Neural progenitor cell (in vitro differentiated cells): ENCODE results near the gene DNAH10.

ENCODE experiments used
- EZH2 ChIP-seq: fragments of 200-600 bp; sonication (generic); IDR thresholded peaks from 2 replicates; pipeline ENCODE4 v1.6.1; 2017; ENCODE audit warnings: antibody characterized with exemption, mild to moderate bottlenecking, moderate library complexity
- EZH2phosphoT487 ChIP-seq: fragments of 200-600 bp; sonication (generic); IDR thresholded peaks from 2 replicates; pipeline ENCODE4 v1.6.1; 2017; ENCODE audit warnings: antibody characterized with exemption

- TF ChIP-seq EZH2phosphoT487 (peak; percentile 70), EZH2 (peak; percentile 52)
Observed at GRCh38 chr12:123762715-123763052, 583 bp downstream of the DNAH10 start.
